Femur (tissue), 1 donor: ENCODE data around the gene MATR3.
"Not testable (repeated sequence)": the region's sequence is repeated elsewhere in the genome, so short reads cannot be mapped to it uniquely, and the experiment has no call there.

Experiments
- DNase-seq: peaks from one replicate; pipeline ENCODE4 v3.0.0-alpha.2; 2017

The MATR3 gene, protein sequence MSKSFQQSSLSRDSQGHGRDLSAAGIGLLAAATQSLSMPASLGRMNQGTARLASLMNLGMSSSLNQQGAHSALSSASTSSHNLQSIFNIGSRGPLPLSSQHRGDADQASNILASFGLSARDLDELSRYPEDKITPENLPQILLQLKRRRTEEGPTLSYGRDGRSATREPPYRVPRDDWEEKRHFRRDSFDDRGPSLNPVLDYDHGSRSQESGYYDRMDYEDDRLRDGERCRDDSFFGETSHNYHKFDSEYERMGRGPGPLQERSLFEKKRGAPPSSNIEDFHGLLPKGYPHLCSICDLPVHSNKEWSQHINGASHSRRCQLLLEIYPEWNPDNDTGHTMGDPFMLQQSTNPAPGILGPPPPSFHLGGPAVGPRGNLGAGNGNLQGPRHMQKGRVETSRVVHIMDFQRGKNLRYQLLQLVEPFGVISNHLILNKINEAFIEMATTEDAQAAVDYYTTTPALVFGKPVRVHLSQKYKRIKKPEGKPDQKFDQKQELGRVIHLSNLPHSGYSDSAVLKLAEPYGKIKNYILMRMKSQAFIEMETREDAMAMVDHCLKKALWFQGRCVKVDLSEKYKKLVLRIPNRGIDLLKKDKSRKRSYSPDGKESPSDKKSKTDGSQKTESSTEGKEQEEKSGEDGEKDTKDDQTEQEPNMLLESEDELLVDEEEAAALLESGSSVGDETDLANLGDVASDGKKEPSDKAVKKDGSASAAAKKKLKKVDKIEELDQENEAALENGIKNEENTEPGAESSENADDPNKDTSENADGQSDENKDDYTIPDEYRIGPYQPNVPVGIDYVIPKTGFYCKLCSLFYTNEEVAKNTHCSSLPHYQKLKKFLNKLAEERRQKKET

DNA sequence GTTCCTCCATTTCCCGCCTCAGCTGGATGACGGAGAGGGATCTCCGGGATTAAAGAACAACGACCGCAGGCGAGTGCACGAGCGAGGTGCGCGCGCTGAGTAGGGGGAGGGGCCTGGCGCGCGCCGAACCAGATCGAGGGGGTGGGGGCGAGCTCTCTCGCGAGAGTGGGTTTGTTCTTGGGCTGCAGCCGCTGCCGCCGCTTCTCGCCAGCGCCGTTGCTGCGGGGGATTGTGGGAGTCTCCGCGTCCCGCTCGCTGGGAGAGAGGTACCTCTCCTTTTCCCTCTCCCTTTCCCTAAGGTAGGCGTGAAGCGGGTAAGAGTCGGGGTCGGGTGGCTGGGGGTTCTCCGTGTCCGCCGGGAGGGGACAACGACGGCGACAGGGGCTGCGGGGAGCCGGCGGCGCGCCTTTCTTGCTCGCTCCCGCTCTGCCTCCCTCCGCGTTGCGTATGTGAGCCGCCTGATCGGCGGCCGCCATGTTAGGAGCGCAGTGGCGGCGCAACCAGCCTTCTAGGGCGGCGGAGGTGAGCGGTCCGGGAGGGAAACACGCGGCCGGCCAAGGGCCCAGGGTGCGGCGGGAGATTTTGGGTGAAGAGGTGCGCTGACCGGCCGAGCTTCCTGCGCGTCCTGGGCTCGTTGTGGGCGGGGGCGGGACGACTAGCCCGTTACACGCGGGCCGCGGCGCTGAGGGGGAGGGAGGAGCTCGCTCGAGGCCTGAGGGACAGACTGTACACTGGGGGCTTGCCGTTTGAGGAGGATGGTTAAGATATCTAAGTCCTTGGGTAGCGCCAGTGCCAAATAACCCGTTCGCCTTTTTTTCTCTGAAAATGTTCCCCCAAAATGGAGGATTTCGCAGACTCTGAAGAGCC lies at the start of gene MATR3:
Gene MATR3 (plus strand): TSS at position 234 of the 867 bp plus-strand sequence. CDS start 13,676 bp downstream, outside the sequence.
- DNase-seq, result peak; percentile 97

DNA sequence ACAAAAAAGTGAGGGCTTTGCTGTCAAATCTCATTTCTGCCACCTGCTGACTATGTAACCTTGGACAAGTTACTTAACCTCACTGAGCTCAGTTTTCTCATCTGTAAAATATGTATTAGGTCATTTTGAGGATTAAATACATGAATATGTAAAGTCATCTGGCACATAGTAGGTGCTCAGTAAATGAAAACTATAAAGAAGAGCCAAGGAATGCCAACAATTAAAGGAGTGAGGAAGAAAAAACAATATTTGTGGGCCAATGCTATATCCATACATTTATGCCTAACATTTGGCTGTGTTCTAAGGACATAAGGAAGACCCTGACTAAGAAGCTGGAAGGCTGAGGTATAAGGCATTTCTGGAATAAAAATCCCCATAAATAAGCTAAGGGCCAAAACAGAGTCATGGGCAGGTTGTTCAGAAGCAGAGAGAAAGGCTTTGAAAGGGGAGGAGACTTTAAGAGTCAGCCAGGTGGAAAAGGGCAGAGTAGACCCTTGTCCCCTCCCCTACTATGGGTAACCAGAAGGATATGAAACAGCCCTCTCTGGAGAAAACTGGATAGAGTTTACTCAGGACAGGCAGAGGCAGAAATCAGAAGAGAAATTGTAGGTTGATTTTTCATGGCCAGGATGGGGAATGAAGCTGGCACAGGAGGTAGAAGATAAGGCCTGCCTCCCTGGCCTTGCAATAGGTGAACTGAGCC lies 47.8 kb upstream of the MATR3 start:
- DNase-seq, result no peak

DNA sequence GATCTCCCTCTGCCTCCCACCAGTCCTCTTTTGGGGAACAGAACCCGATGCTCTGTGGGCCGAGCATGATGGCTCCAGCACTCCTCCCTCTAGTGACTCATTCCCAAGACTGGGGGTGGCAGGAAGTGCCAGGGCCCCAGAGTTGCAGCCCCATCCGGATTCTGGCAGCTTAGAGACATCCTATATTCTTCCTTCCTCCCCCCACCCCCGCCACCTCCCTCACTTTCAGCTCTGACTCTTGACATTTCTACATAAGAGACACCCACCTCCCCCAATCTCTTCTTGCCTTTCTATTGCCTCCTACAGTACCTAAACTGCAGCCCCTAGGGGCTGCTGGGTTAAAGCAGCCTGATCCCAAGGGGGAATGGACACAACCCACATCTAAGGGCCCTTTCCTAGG lies 47.1 kb upstream of the MATR3 start:
- DNase-seq, result no peak

DNA sequence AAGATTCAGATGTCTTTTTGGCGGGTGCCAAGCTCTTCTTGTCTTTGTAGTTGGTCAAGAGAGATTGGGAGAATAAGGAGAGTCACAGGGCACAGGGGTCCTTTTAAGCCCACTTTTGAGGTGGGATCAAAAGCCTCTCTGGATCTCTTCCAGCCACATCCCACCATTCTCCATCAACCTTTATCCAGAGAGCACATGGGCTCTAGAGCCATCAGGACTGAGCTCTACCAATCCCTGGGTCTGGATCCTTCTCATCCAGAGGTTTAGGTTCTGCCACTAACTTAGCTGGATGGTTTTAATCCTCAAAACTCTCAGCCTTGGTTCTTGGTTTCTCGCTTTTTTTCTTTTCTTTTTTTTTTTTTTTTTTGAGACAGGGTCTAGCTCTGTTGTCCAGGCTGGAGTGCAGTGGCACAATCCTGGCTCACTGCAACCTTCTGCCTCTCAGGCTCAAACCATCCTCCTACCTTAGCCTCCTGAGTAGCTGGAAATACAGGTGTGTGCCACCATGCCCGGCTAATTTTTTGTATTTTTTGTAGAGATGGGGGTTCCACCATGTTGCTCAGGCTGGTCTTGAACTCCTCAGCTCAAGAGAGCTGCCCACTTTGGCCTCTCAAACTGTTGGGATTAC lies 44.6 kb upstream of the MATR3 start:
- DNase-seq, result no peak

DNA sequence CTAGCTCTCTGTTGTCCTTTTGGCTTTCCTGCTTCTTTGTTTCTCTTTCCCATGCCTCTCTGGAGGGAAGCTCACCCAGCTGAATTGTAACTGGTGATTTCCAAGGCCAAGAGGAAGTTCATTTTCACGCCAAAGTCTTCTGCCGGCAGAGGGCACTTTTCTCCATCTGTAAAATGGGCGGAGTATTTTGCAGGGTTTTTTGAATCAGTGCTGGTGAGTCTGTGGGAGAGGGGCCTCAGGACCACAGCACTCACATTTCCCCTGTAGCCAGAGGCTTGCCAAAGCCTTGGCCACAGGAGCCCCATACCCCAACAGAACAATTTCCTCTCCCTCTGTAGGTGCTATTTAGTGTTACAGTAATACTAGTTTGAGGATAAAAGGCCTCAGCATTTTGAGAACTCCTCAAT lies 42.3 kb upstream of the MATR3 start:
- DNase-seq, result no peak

DNA sequence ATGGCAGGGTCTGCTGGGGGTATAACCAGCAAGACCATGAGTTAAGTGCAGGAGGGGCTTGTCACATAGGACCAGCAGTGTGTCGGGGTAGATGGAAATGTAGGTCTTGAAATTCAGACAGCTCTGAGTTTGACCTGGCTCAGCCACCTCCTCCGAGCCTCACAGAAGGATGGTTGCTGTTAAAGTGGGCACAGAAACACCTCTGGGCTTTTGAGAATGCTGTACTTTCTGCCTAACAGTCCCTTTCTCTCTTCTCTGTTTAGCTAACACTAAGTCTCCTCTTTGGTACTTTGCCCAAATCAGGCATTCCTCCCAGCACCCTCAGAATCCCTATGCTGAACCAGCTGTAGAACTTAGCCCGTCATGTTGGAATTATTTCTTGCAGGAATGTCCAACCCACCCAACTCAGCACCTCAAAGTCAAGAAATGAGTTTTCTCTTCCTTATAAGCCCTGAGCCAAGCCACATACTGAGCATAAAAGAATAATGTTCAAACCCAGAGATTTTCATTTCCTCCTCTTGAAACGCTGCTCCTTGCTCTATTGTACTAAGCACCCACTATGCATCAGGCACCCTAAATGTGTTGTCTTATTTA lies 41.7 kb upstream of the MATR3 start:
- DNase-seq, result no peak

DNA sequence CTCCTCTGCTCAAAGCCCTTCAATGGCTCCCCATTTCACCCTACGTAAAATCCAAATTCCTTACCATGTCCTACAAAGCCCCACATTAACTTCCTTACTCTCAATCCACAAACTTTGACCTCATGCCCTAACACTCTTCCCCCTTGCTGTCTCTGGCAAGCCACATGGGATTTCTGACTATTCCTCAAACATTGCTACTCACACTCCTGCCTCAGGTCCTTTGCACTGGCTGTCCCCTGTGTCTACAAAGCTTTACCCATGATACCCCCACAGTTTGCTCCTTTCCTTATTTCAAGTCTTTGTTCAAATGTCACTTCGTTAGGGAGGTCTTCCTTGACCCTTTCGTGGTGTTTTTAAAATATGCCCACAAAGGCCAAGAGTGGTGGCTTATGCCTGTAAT lies 40.4 kb upstream of the MATR3 start:
- DNase-seq, result no peak

DNA sequence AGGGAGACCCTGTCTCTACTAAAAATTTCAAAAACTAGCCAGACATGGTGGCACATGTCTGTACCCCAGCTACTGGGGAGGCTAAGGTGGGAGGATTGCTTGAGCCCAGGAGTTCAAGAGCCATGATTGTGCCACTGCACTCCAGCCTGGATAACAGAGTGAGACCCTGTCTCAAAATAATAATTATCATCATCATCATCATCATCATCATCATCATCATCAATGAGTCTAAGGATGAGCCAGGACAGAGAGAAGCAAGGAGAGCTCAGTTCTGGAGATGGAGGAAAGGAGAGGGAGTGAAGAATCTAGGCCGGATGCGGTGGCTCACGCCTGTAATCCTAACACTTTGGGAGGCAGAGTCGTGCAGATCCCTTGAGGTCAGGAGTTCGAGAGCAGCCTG lies 36.7 kb upstream of the MATR3 start:
- DNase-seq, result no peak

DNA sequence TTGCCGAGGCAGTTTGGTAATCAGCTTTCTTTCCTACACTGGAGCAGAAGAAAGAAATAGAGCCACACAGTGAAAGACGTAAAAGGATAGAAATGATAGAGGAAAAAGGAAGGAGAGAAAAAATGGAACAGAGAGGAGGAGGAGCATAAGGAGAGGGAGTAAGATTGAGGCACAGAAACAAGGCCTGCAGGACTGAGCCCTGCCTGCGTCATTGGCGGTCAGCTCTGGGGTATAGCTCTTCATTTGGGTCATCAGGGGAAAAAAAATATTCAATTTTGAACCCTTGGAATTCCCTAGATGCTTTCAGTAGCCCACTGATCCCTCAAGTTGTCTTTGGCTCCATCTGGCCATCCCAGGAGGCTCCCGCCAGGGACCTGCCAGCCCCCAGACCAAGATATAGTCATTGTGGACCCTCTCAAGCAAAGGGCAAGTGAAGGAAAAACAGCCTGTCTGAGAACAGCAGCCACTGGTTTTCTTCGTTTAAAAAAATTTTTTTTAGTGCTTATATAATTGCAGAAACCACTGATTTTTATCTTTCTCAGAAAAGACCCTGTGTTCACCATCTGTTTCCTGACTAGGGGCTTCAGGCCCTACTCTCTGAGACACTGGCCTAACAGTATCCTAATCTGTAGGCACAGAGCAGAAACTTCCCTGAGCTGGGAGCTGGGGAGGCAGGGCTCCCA lies 31.3 kb upstream of the MATR3 start:
- DNase-seq, result no peak

DNA sequence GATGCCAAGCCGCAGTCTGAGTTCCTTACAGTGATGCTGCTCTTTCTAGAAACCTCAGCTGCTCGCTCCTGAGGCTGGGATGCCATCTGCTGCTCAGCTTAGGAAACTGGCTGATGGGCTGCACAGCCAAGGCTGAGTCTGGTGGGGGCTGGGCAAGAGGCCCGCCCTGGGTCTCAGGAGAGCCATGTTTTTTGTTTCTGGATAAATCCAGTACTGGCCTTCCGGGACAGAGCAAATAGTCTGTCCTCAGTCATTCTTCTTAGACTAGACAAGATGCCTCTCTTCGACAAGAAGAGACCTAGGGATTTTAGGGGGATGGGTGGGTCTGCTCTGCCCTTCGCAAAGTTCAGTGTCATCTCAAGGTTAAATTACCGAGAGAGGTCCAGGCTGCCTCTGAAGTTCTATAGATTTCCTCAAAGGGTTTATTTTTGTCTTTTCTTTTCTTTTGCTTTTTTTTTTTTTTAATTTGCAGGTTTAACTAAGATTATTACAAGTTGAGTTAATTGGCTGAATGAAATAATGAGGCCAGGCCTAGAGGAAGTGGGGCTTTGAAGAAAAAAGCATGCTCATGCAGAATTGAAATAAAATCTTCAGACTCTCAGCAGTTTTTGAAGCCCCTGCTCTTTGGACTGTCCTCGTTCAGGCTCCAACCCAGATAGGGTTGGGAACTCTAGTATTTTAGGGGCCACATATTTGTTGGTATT lies 30.6 kb upstream of the MATR3 start:
- DNase-seq, result peak; percentile 94

DNA sequence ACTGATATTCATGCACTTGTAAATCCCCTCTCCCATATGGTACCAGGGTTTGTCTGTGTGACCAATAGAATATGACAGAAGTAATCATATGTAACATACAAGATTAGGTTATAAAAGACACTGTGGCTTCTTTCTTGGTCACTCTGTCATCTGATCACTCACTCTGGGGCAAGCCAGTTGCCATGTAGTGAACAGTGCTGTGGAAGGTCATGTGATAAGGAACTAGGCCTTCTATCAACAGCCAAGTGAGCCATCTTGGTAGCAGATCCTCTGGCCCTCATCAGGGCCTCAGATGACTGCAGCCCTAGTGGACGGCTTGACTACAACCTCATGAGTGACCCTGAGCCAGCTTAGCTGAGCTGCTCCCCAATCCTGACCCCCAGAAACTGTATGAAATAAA lies 30.0 kb upstream of the MATR3 start:
- no peak for DNase-seq

DNA sequence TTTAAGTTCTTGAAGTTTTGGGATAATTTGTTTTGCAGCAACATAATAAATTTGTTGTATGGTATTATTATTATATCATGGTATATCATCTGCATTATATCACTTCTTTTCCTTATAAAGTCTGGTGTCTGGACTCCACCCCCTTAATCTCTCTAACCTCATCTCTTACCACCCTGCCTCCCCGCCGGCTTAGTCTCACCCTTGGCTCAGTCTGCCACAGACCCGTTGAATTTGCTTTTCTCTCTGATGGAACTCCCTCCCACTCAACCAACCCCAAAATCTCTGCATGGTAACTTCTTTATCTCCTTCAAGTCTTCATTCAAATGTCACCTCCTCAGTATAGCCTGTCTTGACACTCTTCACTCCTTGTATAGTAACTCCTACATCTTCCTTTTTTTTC lies 29.6 kb upstream of the MATR3 start:
- DNase-seq, result no peak

DNA sequence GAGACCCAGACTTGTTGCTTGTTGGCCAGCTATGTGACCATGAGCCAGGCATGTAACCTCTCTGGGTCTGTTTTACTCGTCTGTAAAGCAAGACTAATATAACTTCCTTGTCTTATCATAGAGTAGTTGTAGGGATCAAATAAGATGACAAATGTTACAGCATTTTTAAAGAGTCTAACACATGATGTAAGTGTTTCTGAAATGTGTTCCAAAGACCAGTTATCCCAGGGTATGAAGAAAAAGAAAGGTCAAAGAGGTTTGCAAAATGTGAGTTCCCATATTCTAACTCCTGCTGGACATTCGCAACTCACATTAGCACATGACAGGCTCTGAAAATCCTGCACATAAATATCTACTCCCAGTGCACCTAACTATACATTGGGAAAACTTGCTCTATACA lies 28.5 kb upstream of the MATR3 start:
- DNase-seq, result no peak

DNA sequence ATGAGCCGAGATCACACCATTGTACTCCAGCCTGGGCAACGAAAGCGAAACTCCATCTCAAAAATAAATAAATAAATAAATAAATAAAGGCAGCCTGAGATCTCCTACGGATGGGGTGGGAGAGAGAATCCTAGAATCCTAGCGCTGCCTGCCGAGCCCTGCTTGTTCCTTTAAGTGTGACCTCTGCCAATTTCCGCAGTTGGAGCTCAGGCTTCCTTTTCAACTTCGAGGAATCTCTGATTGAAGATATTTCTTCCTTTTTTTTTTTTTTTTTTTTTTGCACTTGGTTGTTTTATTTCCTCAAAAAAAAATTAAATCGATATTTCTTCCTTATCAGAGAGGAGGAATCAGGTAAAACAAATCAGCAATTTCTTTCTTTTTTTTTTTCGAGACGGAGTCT lies 27.3 kb upstream of the MATR3 start:
- DNase-seq, result no peak

DNA sequence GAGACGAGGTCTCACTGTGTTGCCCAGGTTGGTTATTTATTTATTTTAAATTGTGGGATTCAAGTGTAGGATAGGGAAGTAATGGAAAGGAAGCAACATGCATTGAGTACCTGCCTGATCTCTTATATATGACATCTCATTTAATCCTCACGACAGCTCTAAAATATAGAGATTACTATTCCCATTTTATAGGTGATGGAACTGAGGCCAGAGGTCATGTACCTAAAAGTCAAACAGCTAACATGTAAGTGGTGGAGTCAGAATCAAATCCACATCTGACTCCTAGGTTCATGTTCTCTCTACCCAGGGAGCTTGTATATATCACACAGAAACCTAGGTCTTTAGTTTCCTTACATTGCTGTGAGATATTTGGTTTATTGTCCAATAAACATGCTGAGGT lies 26.1 kb upstream of the MATR3 start:
- no peak for DNase-seq

DNA sequence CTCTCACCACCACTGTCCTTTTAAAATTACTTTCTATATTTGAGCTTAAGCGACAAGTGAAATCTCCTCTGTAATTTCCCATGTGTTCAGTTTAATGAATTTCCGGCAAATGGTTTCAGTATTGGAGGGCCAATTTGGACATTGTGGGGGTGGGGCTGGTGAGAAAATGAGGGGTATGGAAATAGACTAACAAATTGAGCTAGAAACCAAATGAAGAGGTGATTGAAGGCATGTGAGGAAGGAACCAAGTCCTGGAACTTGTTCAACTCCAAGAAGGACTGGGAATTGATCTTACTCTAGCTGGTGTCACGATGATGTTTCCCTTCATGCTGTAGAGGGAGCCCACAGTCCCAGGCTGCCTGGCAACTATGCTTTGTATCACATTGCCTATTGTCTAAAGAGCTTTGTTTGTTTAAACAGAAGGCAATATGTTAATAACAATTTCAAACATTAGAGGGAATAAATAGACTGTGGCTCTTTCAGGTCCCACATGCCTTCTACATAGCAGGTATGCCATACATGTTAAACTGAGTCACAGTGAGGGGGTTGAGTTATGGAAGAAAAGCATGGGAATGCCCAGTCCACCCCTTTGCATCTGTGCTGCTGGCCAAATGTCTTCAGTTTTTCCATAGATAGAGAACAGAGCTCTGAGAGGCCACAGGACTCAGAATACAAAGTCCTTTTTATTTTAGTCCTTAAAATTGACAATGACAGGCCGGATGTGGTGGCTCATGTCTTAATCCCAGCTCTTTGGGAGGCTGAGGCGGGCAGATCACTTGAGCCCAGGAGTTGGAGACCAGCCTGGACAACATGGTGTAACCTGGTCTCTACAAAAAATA lies 25.0 kb upstream of the MATR3 start:
- DNase-seq, result no peak

DNA sequence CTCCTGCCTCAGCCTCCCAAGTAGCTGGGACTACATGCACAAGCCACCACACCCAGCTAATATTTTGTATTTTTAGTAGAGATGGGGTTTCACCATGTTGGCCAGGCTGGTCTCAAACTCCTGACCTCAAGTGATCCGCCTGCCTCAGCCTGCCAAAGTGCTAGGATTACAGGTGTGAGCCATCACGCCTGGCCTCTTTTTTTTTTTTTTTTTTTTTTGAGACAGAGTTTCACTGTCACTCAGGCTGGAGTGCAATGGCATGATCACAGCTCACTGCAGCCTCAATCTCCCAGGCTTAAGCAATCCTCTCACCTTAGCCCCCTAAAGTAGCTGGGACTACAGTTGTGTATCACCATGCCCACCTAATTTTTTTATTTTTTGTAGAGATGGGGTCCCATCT lies 22.8 kb upstream of the MATR3 start:
- not testable (repeated sequence) for DNase-seq

DNA sequence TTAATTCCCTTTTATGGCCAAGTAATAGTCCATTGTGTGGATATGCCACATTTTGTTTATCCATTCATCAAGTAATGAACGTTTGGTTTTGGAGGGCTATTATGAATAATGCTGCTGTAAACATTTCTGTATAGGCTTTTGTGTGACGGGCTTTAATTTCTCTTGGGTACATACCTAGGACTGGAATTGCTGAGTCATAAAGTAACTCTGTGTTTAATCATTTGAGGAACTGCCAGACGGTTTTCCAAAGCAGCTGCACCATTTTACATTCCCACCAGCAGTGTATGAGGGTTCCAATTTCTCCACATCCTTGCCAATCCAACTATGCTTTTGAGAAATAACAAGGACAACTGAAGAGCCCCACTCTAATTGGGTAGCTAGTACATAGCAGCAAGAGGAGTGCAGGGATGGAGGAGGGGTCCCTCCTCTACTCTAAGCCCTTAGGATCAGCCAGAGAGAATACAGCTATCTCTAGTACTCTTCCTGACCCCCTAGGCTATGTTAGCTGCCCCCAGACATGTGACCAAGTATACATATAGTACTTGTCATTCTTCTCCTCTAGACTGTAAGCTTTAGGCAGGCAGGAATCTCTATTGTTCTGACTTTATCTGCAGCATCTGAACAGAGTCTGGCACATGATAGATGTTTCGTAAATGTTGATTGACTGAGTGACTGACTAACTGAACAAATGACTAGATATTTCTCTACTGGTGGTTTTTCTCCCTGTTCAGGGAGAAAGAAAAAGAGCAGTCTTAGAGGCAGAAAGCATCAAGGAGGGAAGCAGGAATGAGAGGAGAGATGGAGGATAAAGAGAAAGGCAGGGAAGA lies 22.1 kb upstream of the MATR3 start:
- DNase-seq, result no peak
